H54 (cell line): ENCODE results near the gene NDUFB10.
A peak's percentile ranks its signal among the peaks of the same experiment; 100 is the strongest.
"Not testable (repeated sequence)": the region's sequence is repeated elsewhere in the genome, so short reads cannot be mapped to it uniquely, and the experiment has no call there.

Source experiments
- DNase-seq: peaks from one replicate; pipeline ENCODE4 v3.0.0; 2011; ENCODE audit warnings: low spot score, mixed read lengths; ENCODE audit not compliant: insufficient read length
- FAIRE-seq: peaks from 3 replicates; lab custom pipeline; 2011; peaks lifted over from hg19 to GRCh38; lab: Jason Lieb, UNC
- POLR2A ChIP-seq: IDR thresholded peaks from 2 replicates; pipeline ENCODE4 v1.6.1; 2011; ENCODE audit warnings: low read depth, mild to moderate bottlenecking, low read length

Gene NDUFB10

GRCh38 chr16:1933097-1933661 is 26.2 kb upstream of the NDUFB10 start:
- no peak for FAIRE-seq
- TF ChIP-seq POLR2A: no peak
- no peak for DNase-seq

- FAIRE-seq: no peak
- no peak for TF ChIP-seq POLR2A
- no peak for DNase-seq
Observed at GRCh38 chr16:1936945-1937479, 22.3 kb upstream of the NDUFB10 start.

GRCh38 chr16:1938316-1938715 is 21.0 kb upstream of the NDUFB10 start:
- DNase-seq: no peak
- no peak for TF ChIP-seq POLR2A

DNA sequence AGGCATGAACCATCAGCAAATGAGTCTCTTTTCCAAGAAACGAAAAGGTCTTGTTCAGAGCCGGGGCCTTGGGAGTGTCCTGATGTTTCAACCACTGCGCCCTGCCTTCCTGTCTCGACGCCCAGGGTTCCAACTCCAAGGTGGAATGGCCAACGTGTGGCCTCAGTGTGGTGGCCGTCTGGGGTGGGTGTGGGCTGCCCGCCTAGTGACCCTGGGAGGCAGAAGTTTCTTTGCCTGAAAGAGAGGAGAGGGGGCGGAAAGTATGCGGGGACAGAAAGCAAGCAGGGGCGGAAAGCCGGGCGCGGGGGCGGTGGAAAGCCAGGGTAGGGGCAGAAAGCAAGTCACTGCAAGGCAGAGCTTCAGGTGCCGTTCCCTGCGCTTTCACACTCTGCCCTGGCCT is 20.4 kb upstream of the NDUFB10 start:
- DNase-seq (no peak), FAIRE-seq (no peak)
- TF ChIP-seq POLR2A: no peak

More at GRCh38 chr16:1938316-1938715, 21.0 kb upstream of the NDUFB10 start:
- no peak for FAIRE-seq

DNA sequence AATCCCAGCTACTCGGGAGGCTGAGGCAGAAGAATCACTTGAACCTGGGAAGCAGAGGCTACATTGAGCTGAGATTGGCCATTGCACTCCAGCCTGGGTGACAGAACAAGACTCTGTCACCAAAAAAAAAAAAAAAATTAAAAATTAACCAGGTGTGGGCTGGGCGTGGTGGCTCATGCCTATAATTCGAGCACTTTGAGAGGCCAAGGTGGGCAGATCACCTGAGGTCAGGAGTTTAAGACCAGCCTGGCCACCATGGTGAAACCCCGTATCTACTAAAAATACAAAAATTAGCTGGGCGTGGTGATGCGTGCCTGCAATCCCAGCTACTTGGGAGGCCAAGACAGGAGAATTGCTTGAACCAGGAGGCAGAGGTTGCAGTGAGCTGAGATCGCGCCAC is 19.5 kb upstream of the NDUFB10 start:
- not testable (repeated sequence) for FAIRE-seq, DNase-seq

- FAIRE-seq (no peak), DNase-seq (no peak)
Observed at GRCh38 chr16:1940273-1941161, 18.8 kb upstream of the NDUFB10 start.

GRCh38 chr16:1941162-1942046 is 17.9 kb upstream of the NDUFB10 start:
- DNase-seq (no peak), FAIRE-seq (no peak)

More at GRCh38 chr16:1940273-1941161, 18.8 kb upstream of the NDUFB10 start:
- no peak for TF ChIP-seq POLR2A

DNA sequence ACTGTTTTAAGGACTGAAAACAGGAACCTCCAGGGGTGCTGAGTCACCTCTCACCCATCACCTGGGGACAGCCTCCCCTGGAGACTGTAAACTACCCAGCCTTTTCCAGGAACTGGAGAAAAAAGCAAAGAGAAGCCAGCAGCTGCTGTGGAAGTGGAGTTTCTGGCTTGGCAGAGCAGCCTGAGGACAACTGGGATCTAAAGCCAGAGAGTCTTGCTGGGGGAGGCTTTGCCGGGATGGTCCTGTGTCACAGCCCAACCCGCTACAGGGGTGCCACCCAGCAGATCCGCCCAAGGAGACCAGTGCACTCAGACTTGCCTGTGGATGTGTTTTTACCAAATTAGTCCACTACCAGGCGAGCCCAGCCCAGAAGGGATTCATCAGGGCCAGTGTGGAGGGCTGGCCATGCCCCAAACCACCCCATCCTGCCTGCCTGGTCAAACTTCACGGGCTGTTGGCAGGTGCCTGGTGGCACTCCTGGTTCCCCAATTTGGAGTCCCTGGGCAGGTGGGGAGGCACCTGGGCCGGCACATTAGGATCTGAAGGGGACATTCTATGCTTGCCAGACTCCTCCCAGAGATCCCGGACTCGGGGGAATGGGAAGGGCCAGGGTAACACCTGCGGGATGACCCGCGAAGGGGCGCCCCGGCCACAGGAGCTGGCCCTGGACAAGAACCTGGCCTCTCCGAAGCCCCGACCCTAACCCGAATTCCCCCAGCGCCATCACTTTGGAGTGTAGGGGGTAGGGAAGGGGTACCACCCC is 17.1 kb upstream of the NDUFB10 start:
- DNase-seq (no peak), FAIRE-seq (no peak)
- no peak for TF ChIP-seq POLR2A

More at GRCh38 chr16:1941162-1942046, 17.9 kb upstream of the NDUFB10 start:
- TF ChIP-seq POLR2A: no peak

GRCh38 chr16:1942810-1943726 is 16.3 kb upstream of the NDUFB10 start, which contains the start of gene MSRB1:
Gene MSRB1 (minus strand): TSS chr16:1943199. CDS start chr16:1943156, 43 bp downstream.
- FAIRE-seq (peak; percentile 67), DNase-seq (peak; percentile 98)
- TF ChIP-seq POLR2A: peak; percentile 91

GRCh38 chr16:1944612-1945199 is 14.6 kb upstream of the NDUFB10 start:
- FAIRE-seq (no peak), DNase-seq (no peak)
- TF ChIP-seq POLR2A: no peak

DNA sequence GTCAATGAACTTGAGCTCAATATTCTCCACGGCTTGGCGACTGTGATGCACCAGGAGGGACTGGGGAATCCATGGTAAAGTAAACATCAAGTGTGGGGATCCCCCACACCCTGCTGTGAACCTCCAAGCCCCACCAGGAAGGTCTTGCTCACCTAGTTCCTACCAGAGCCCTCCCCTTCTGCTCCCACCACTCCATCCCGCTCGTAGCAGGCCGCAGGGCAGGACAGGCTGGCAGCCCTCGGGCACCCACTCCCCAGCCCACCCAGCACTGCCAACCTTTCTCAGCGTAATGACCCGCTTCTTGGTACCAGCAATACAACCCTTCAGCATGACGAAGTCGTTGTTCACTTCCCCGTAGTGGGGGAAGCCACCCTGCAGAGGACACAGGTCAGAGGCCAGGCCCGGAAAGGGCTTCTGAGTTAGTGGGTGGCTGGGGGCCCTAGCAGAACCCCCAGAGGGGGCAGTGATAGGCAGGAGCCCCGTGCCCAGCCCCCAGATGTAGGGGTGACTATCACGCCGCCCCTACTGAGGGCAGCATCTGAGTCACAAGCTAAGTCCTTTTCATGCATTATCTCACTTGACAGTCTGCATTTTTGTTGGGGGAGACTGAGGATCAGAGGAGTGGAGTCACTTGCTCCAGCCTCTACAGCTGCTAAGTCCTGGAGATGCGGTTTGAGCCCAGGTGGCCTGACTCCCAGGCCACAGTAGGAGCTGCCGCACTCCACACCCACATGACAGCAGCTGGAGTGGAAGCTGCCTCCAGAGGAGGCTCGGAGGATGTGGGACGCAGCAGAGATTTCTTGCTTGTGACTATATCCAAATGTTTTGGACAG is 13.6 kb upstream of the NDUFB10 start:
- TF ChIP-seq POLR2A: no peak
- no peak for DNase-seq
- no peak for FAIRE-seq
